Ovary (tissue), 9 donors: ENCODE measurements around the gene MUC21. TPM values are rescaled to one million over a fixed set of nuclear protein-coding genes. Genes with fewer than 3 reads are reported as not detected.

Experiments
- DNase-seq, 5 donors: peaks; one replicate each; pipeline ENCODE4 v3.0.0-alpha.2; 2019 to 2020
- H3K27ac ChIP-seq, 2 donors: fragments of 200-600 bp; one replicate each; pipeline versions ENCODE4 v1.5.1 to v1.8.0; 2019 to 2022
- H3K27me3 ChIP-seq: fragments of 200-600 bp; one replicate; pipeline ENCODE4 v1.8.0; 2022
- H3K36me3 ChIP-seq: fragments of 200-600 bp; sonication (generic); one replicate; pipeline ENCODE4 v1.5.1; 2019
- H3K4me1 ChIP-seq: one replicate; pipeline ENCODE4 v1.8.1; 2013; ENCODE audit warnings: mild to moderate bottlenecking, moderate library complexity; ENCODE audit not compliant: insufficient read depth
- H3K4me3 ChIP-seq: fragments of 200-600 bp; sonication (generic); one replicate; pipeline ENCODE4 v1.5.1; 2017
- H3K9me3 ChIP-seq, 2 donors: fragments of 200-600 bp in 1 of 2; sonication (generic) in 1 of 2; one replicate each; pipeline versions ENCODE4 v1.5.1 to v1.8.1; 2013 to 2019; ENCODE audit warnings: mild to moderate bottlenecking in 1 of 2, moderate library complexity in 1 of 2
- EP300 ChIP-seq: sonication (generic); formaldehyde crosslinking; IDR thresholded peaks from one replicate; pipeline ENCODE4 v1.6.1; 2017; ENCODE audit warnings: antibody characterized with exemption
- POLR2A ChIP-seq: fragments of 450-650 bp; IDR thresholded peaks from one replicate; pipeline ENCODE4 v1.6.1; 2017; ENCODE audit warnings: antibody characterized with exemption, mild to moderate bottlenecking, moderate library complexity
- WGBS, 3 donors: extraction: QIAGEN DNeasy Blood & Tissue Kit in 1 of 3; methylation state at CpG; one replicate each; pipeline versions ENCODE4 v1.1.5 to v1.1.7; 2013 to 2017; 5-methylcytosine and 5-hydroxymethylcytosine counted together
- intact Hi-C, 4 donors: fragments of 100-400 bp; cut with DNase I; formaldehyde crosslinking; loops; one replicate each; pipeline versions ENCODE4 v1.11.0 to v1.15.1; 2022 to 2023
- polyA plus RNA-seq, 2 donors: library from polyadenylated mRNA; stranded (reverse); fragments of 200-250 nt in 1 of 2; fragments of 350-450 nt in 1 of 2; fragmentation: Illumina TruSeq in 1 of 2; extraction: RNeasy Lipid Tissue Mini Kit (QIAGEN cat#74804) in 1 of 2; gene quantifications; one replicate each; pipeline ENCODE4 v1.2.3, GENCODE V29; 2013 to 2014
- total RNA-seq, 7 donors: library from RNA; depleted of rRNA in 2 of 7; stranded (reverse); fragments of >200 nt in 2 of 7; fragmentation: NEBNext Ultra II Directional in 3 of 7; extraction: Animal tissue kit (Norgen Biotek cat#: 25700) in 3 of 7; gene quantifications; one replicate each; pipeline versions ENCODE4 v1.1.0 to v1.2.4, GENCODE V29; 2016 to 2023
- TF ChIP-seq, protein P1 (sequence below), 3 donors: fragments of 450-650 bp in 2 of 3; fragments of 200-600 bp in 1 of 3; IDR thresholded peaks; one replicate each; pipeline versions ENCODE4 v1.5.1 to v1.8.0; 2016 to 2022; ENCODE audit warnings: antibody characterized with exemption in 3 of 3, mild to moderate bottlenecking in 1 of 3
- donor health status: DM: no; HTN: no; CAD: no; lungs with moderate emphysema.
- donor health status: DM: no; HTN: no; CAD: no.
- donor health status: Bipolar disorder and iron deficiency.
- donor health status: DM: yes; HTN: yes; CAD: no.
- donor health status: DM: no; HTN: no; CAD: no.
- donor health status: DM: yes; HTN: yes; CAD: no.

The MUC21 gene
- total and polyA plus RNA-seq, 9 donors: not detected

DNA sequence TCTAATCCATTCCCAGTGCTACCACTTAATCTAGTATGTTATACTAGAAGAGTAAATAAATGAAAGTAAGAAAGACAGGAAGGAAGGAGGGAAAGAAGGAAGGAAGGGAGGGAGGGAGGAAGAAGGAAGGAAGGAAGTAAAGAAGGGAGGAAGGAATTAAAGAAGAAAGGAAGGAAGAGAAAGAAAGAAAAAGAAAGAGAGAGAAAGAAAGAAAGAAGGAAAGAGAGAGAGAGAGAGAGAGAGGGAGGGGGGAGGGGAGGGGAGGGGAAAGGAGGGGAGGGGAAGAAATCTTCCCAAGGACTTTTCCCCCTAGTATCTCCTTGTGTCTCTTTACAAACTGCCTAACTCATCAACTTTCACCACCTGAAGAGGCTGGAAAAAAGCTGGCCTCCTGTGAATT is 20.8 kb upstream of the MUC21 start:
- Histone ChIP-seq H3K36me3 (no peaks in the 10 kb centered on the region), H3K27me3 (no peaks in the 10 kb centered on the region), H3K27ac (no peak overlapping the region), H3K4me3 (no peak overlapping the region), H3K9me3 (no peaks in the 10 kb centered on the region), H3K4me1 (no peaks in the 10 kb centered on the region)
- TF ChIP-seq EP300 (no peak), POLR2A (no peak)
- TF ChIP-seq, protein P1, sequence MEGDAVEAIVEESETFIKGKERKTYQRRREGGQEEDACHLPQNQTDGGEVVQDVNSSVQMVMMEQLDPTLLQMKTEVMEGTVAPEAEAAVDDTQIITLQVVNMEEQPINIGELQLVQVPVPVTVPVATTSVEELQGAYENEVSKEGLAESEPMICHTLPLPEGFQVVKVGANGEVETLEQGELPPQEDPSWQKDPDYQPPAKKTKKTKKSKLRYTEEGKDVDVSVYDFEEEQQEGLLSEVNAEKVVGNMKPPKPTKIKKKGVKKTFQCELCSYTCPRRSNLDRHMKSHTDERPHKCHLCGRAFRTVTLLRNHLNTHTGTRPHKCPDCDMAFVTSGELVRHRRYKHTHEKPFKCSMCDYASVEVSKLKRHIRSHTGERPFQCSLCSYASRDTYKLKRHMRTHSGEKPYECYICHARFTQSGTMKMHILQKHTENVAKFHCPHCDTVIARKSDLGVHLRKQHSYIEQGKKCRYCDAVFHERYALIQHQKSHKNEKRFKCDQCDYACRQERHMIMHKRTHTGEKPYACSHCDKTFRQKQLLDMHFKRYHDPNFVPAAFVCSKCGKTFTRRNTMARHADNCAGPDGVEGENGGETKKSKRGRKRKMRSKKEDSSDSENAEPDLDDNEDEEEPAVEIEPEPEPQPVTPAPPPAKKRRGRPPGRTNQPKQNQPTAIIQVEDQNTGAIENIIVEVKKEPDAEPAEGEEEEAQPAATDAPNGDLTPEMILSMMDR (IDR thresholded peaks at IDR 0.05): no peak
- intact Hi-C loops: no loop called here
- no peak for DNase-seq

DNA sequence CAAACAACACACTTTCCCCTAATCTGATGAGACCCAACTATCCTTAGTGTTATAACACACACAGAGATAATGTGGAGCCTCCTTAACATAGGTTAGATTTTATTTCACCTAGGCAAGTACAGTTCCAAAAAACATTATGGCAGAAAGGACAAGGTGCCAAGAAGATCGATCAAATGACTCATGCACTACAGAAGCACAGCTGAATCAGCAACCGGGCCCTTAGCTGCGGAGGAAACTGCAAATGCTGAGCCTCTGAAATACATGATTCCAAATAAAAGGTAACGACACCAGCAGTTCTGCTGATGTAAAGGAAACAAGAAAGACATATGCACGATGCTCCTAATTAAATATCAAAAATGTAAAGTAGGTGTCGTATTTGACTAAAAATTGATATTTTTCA is 19.9 kb upstream of the MUC21 start:
- Histone ChIP-seq H3K9me3 (no peaks in the 10 kb centered on the region), H3K27me3 (no peaks in the 10 kb centered on the region), H3K4me1 (no peaks in the 10 kb centered on the region), H3K36me3 (no peaks in the 10 kb centered on the region), H3K27ac (no peak overlapping the region), H3K4me3 (no peak overlapping the region)
- TF ChIP-seq POLR2A (no peak), EP300 (no peak)
- TF ChIP-seq, protein P1 (IDR thresholded peaks at IDR 0.05): no peak
- WGBS, 3 donors: 68 to 72% (median 71%) methylated on average over 6 of the region's 6 CpGs
- intact Hi-C loops: no loop called here
- no peak for DNase-seq

DNA sequence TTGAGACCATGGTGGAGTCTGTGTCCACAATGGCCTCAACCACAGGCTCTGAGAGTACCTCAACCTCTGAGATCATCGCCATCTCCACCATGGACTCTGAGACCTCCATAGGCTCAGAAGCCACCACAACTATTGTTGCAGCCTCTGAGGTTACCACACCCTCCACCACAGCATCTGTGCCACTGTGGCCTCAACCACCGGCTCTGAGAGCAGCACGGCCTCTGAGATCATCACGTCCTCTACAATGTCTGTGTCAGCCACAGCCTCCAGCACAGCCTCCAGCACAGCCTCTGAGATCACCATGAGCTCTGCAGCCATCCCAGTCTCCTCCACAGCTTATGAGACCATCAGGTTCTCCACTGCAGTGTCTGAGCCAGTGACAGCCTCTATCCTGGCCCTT is 19.4 kb upstream of the MUC21 start:
- Histone ChIP-seq H3K9me3 (no peaks in the 10 kb centered on the region), H3K27me3 (no peaks in the 10 kb centered on the region), H3K27ac (no peak overlapping the region), H3K36me3 (no peaks in the 10 kb centered on the region), H3K4me1 (no peaks in the 10 kb centered on the region), H3K4me3 (no peak overlapping the region)
- TF ChIP-seq POLR2A (no peak), EP300 (no peak)
- TF ChIP-seq, protein P1 (IDR thresholded peaks at IDR 0.05): no peak
- WGBS, 3 donors: 72 to 95% (median 92%) methylated on average over 4 of the region's 4 CpGs
- intact Hi-C loops: no loop called here
- no peak for DNase-seq

DNA sequence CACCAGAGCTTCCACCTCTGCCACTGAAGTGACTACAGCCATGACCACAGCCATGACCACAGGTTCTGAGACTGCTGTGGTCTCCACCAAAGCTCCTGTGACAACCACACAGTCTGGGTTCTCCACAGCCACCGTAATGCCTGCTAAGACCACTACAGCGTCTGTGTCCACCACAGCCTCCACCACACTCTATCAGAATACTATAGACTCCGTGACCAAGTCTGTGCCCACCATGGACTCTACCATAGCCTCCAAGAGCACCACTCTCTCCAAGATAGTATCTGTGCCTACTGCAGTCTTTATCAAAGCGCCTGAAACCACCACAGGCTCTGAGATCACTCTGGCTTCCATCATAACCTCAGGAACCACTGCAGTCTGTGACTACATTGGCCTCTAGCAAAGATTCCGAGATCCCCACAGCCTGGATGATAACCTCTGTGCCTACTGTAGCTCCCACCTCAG is 18.3 kb upstream of the MUC21 start:
- 84 to 91% (median 91%) methylated on average over 5 of the region's 5 CpGs for WGBS, 3 donors

More for the DNA sequence above, 18.3 kb upstream of the MUC21 start:
- DNase-seq: no peak
- no peaks in the 10 kb centered on the region for H3K4me1 ChIP-seq
- no peak overlapping the region for H3K4me3 ChIP-seq
- intact Hi-C loops: no loop called here
- no peaks in the 10 kb centered on the region for H3K36me3 ChIP-seq
- H3K27me3 ChIP-seq: no peaks in the 10 kb centered on the region
- H3K27ac ChIP-seq: no peak overlapping the region
- TF ChIP-seq, protein P1 (IDR thresholded peaks at IDR 0.05): no peak
- TF ChIP-seq POLR2A (no peak), EP300 (no peak)
- H3K9me3 ChIP-seq: no peaks in the 10 kb centered on the region
